ENCODE results near the gene NCAPG2.
"Not testable (repeated sequence)": the region's sequence is repeated elsewhere in the genome, so short reads cannot be mapped to it uniquely, and the experiment has no call there.

NCAPG2 gene

DNA sequence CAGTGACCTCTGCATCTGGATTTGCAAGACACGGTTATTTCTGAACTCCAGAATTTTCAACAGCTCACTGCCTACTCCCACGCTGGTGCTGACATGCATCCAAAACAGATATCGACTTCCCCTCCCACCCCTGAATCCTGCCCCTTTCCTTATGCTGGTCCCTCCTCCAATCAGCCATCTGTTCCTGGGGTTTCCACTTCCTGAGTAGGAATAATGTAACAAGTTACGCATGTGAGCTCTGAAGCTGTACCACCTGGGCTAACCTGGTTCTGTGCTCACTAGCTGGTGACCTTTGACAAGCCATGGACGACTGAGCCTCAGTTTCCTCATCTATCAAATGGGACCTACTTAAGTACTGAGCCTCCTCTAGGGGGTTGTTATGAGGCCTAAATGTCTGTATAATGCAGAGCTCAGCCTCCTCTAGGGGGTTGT lies 1.7 kb upstream of the NCAPG2 start:
- no peak for ATAC-seq

- no peak for ATAC-seq
Observed at GRCh38 chr7:158705234-158705850, 738 bp upstream of the NCAPG2 start.

GRCh38 chr7:158703679-158704523 lies 703 bp downstream of the NCAPG2 start:
- not testable (repeated sequence) for ATAC-seq

DNA sequence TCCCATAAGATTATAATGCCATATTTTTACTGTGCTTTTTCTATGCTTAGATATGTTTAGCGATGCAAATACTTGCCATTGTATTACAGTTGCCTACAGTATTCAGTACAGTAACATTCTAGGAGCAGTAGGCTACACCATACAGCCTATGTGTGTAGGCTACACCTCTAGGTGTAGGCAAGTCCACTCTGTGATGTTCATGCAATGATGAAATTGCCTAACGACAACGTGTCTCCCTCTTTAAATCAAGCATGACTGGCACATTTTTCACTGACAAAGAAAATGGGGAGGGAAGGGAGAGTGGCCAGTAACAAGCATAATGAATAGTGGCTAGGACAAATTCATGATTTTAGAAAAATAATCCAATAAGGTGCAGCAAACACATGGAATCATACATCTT lies 1.7 kb downstream of the NCAPG2 start:
- ATAC-seq: no peak

GRCh38 chr7:158702196-158702595 lies 2.4 kb downstream of the NCAPG2 start:
- no peak for ATAC-seq

GRCh38 chr7:158700008-158700407 lies 4.6 kb downstream of the NCAPG2 start:
- ATAC-seq: no peak

DNA sequence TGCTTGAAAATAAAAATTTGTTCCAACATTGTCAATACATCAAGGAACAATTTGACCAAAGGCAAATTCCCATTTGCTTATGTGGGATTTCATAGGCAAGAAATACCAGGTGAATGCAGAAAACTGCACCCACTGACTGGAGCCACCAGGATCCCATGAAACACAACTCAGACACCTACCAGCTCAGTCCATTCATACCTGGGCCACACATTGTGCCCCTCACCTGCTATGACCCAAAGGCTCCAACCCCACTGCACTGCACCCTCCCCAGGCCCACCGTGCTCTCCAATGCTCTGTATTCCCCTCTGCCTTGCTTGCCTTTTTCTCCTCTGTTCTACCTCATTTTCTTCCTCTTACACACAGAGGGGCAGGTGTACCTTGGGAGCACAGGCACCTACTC lies 5.3 kb downstream of the NCAPG2 start:
- no peak for ATAC-seq

- ATAC-seq: no peak
Observed at GRCh38 chr7:158698657-158699195, 5.9 kb downstream of the NCAPG2 start.

DNA sequence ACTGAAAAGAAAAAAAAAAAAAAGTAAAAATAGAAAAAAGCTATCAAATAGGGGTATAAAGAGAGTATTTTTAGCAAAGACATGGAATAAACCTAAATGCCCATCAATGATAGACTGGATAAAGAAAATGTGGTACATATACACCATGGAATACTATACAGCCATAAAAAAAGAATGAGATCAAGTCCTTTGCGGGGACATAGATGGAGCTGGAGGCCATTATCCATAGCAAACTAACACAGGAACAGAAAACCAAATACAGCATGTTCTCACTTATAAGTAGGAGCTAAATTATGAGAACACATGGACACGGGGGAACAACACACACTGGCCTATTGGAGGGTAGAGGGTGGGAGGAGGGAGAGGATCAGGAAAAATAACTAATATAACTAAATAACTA lies 7.0 kb downstream of the NCAPG2 start:
- not testable (repeated sequence) for ATAC-seq

DNA sequence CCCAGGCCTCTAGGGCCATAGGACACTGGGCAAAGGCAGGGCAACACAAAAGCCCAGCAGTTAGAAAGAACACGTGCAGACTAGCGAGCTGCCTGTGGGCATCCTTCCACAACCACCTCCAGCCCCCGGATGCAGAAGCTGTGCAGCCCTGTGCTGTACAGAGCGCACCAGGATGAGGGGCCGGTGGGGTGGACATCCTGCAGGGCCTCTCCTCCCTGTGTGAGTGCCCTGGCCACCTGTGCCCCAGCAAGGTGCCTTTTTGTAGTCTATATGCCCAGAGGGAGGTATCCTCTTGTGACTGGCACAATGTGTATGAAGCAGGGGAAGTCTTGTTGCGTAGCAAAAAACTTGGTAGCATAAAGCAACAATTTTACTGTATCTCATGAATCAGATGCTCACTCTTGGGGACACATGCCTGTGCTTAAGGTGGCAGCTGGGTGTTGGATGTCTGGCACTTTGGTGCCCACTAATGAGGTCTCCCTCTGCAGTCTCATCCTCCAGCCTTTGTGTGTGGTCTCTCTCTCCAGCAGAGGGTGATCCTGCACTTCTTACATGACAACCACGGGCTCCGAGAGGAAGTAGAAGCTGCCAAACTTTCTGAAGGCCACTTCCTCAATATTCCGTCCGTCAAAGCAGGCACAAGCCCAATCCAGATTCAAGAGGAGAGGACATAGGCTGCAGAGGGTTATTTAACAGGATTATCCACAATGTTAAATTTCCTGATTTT lies 8.7 kb downstream of the NCAPG2 start:
- peak; percentile 76 to 82 for ATAC-seq

- ATAC-seq: peak; percentile 36 to 47
Observed at GRCh38 chr7:158695056-158695455, 9.5 kb downstream of the NCAPG2 start.

- no peak for ATAC-seq
Observed at GRCh38 chr7:158694650-158695049, 10.0 kb downstream of the NCAPG2 start.

- no peak for ATAC-seq
Observed at GRCh38 chr7:158689488-158689887, 15.1 kb downstream of the NCAPG2 start.

GRCh38 chr7:158687406-158687805 lies 17.2 kb downstream of the NCAPG2 start:
- ATAC-seq: no peak

GRCh38 chr7:158685693-158686092 lies 18.9 kb downstream of the NCAPG2 start:
- ATAC-seq: no peak

DNA sequence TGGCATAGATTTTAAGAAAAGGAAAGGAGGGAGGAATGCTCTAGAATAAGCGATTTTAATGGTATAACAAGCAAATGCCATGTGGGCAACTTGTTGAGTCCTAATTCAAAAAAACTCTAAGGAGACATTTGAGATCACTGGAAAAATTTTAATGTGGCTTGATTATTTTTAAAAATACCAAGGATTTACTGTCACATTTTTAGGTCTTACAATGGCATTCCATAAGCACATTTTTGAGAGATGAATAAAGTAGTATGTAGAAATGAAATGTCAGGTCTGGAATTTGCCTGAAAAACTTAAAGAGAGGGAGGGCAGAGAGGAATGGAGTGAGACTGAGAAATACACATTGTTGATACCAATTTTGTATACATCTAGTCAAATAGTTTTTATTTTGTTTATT lies 20.3 kb downstream of the NCAPG2 start:
- no peak for ATAC-seq

DNA sequence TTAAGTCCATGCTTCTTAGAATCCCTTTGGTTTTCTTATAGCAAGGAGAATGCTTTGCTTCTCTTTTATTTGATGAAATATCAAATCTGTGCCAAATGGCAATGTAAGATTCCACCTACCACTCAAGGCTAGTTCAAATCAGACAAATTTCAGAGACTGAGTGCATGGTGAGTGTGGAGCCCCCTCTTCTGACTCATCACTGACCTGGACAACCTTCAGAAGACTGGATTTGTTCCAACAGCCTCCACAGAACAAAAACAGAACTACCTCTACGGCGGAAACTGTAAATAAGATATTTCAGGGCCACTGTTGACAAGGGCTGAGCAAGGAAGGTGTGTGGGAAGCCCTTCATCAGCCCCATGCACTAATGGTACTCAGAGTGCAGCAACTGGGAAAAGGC lies 21.1 kb downstream of the NCAPG2 start:
- no peak for ATAC-seq

DNA sequence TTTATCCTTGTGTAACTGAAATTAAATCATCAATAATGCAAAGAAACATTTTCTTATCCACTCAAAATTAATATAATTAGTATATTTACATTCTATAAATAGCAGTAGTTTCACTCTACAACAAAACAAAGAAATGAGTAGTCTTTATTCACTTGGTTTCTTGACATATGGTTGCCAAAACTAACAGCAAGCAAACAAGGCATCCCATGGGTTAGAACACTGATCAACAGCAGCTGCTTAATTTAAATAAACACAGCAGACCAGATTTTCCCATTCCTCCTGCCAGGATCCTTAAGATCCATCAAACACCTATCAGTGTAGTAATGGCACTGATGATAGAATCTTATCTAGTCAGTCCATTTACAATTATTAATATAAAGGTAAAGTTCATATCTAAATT lies 22.1 kb downstream of the NCAPG2 start:
- ATAC-seq: no peak

GRCh38 chr7:158680754-158681153 lies 23.9 kb downstream of the NCAPG2 start:
- ATAC-seq: no peak

- no peak for ATAC-seq
Observed at GRCh38 chr7:158676906-158677305, 27.7 kb downstream of the NCAPG2 start.

DNA sequence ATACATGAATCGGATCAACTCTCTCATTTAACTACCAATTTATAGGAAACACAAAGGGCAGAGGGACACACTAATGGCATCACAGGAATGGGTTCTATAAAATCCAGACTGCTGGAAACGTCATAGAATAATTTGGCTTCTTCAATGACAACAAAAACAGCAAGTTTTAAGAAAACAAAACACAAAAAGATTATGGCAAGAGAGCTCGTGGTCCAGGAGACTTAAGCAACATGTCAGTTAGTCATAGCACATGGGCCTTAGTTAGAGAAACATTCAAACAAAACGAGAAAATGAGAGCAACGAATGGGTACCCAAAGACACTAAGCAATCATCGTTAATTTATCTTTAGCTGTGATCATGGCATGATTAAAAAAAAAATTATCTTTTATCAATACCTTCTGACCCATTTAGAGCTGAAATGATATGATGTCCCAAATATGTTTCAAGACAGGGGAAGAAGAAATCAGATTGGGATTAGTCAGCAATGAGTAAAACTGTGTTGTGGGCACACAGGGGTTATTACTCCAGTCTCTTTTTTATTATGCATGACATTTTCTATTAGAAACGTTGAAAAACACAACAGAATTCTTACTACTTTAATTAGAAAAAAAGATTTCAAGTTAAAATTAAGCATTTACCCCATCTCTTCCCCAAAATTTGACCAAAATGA lies 28.3 kb downstream of the NCAPG2 start:
- ATAC-seq: peak; percentile 77 to 87

DNA sequence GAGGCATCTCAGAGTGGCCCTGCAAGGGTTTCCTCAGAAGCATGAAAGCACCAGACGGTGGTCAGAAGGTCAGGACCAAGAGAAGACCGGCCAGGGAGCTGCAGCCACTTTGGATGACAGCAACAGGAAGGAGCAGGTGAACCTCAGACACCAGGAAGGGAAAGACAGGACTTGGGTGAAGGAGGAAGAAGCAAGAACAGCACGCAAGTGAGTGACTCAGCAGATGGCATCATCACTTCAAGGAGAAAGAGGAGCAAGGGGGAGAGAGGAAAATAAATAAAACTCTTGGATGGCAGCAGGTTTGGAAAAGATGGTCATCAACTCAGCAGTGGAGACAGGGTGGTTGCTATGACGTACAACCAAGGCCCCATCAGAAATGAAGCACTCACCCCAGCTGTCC lies 31.6 kb downstream of the NCAPG2 start:
- no peak for ATAC-seq

GRCh38 chr7:158668086-158668485 lies 36.5 kb downstream of the NCAPG2 start:
- ATAC-seq: not testable (repeated sequence)

All from activated CD4-positive, CD25-positive, alpha-beta regulatory T cell treated with anti-CD3 and anti-CD28 coated beads, Interleukin-2, amount 50 U/mL, for 24 hours (primary cell).